HepG2 (cell line): ENCODE measurements around the gene PRSS33. TPM values are rescaled to one million over a fixed set of nuclear protein-coding genes. Genes with fewer than 3 reads are reported as not detected.
A peak's percentile ranks its signal among the peaks of the same experiment; 100 is the strongest.

Source experiments
- CENPX ChIP-seq: sonication (generic); formaldehyde crosslinking; IDR thresholded peaks from 2 replicates; pipeline ENCODE4 v1.9.0; 2021; ENCODE audit warnings: mild to moderate bottlenecking, missing genetic modification reagents, moderate library complexity
- DMAP1 ChIP-seq: IDR thresholded peaks from 2 replicates; pipeline ENCODE4 v1.6.1; 2016
- ELF3 ChIP-seq: IDR thresholded peaks from 2 replicates; pipeline ENCODE4 v1.6.1; 2016; ENCODE audit warnings: missing genetic modification reagents, missing compliant biosample characterization
- FOSL1 ChIP-seq: sonication (generic); formaldehyde crosslinking; IDR thresholded peaks from 2 replicates; pipeline ENCODE4 v1.9.0; 2021; ENCODE audit warnings: missing genetic modification reagents, borderline replicate concordance
- GABPA ChIP-seq, 2 experiments: IDR thresholded peaks; 2 replicates each; pipeline ENCODE4 v1.6.1; 2011 to 2016; ENCODE audit warnings: low read depth in 2 of 2, low read length in 1 of 2, missing biosample characterization in 1 of 2, missing genetic modification characterization in 1 of 2
- GABPB1 ChIP-seq: IDR thresholded peaks from 2 replicates; pipeline ENCODE4 v1.6.1; 2016; ENCODE audit warnings: mild to moderate bottlenecking, missing genetic modification reagents, moderate library complexity, missing compliant biosample characterization
- HOXA7 ChIP-seq: sonication (generic); formaldehyde crosslinking; IDR thresholded peaks from 2 replicates; pipeline ENCODE4 v1.8.1; 2022; ENCODE audit warnings: mild to moderate bottlenecking, missing genetic modification reagents, moderate library complexity
- JUND ChIP-seq: sonication (generic); formaldehyde crosslinking; IDR thresholded peaks from 2 replicates; pipeline ENCODE4 v1.8.0; 2022; ENCODE audit warnings: mild to moderate bottlenecking, missing genetic modification reagents
- KDM2A ChIP-seq: sonication (generic); formaldehyde crosslinking; IDR thresholded peaks from 2 replicates; pipeline ENCODE4 v1.4.0; 2020; ENCODE audit warnings: low read depth, missing genetic modification reagents, borderline replicate concordance
- MTA3 ChIP-seq: sonication (generic); formaldehyde crosslinking; IDR thresholded peaks from 2 replicates; pipeline ENCODE4 v1.4.0; 2020; ENCODE audit warnings: missing genetic modification reagents
- NR2F2 ChIP-seq: IDR thresholded peaks from 2 replicates; pipeline ENCODE4 v1.6.1; 2012; ENCODE audit warnings: low read depth, inconsistent platforms, borderline replicate concordance
- PHF8 ChIP-seq: sonication (generic); formaldehyde crosslinking; IDR thresholded peaks from 2 replicates; pipeline ENCODE4 v1.5.0; 2020; ENCODE audit warnings: missing genetic modification reagents
- RARA ChIP-seq: IDR thresholded peaks from 2 replicates; pipeline ENCODE4 v1.6.1; 2016; ENCODE audit warnings: missing genetic modification reagents, missing compliant biosample characterization
- SAP130 ChIP-seq: IDR thresholded peaks from 2 replicates; pipeline ENCODE4 v1.6.1; 2016; ENCODE audit warnings: low read depth
- STAG1 ChIP-seq: sonication (generic); formaldehyde crosslinking; IDR thresholded peaks from 2 replicates; pipeline ENCODE4 v1.4.0; 2020; ENCODE audit warnings: missing genetic modification reagents
- TBX3 ChIP-seq: fragments of 450-650 bp; IDR thresholded peaks from 2 replicates; pipeline ENCODE4 v1.6.1; 2017; ENCODE audit warnings: antibody characterized with exemption, mild to moderate bottlenecking, inconsistent platforms, borderline replicate concordance
- TCF7 ChIP-seq: sonication (generic); IDR thresholded peaks from 2 replicates; pipeline ENCODE4 v1.6.1; 2016; ENCODE audit warnings: antibody characterized with exemption, low read depth
- TGIF2 ChIP-seq: IDR thresholded peaks from 2 replicates; pipeline ENCODE4 v1.6.1; 2016; ENCODE audit warnings: control low read depth, missing compliant biosample characterization
- YEATS2 ChIP-seq: sonication (generic); formaldehyde crosslinking; IDR thresholded peaks from 2 replicates; pipeline ENCODE4 v1.4.0; 2020; ENCODE audit warnings: missing genetic modification reagents, borderline replicate concordance
- ZBTB38 ChIP-seq: sonication (generic); formaldehyde crosslinking; IDR thresholded peaks from 2 replicates; pipeline ENCODE4 v1.5.1; 2020; ENCODE audit warnings: mild to moderate bottlenecking, missing genetic modification reagents
- ZNF383 ChIP-seq: sonication (generic); formaldehyde crosslinking; IDR thresholded peaks from 2 replicates; pipeline ENCODE4 v1.4.0; 2020; ENCODE audit warnings: missing genetic modification reagents, mild to moderate bottlenecking, borderline replicate concordance
- ZNF746 ChIP-seq: sonication (generic); formaldehyde crosslinking; IDR thresholded peaks from 2 replicates; pipeline ENCODE4 v1.8.0; 2022; ENCODE audit warnings: mild to moderate bottlenecking, missing genetic modification reagents
- polyA plus RNA-seq, 8 experiments: library from polyadenylated mRNA; depleted of rRNA in 3 of 8; stranded (reverse) in 7 of 8; unstranded in 1 of 8; fragments of >200 nt; fragmentation: Illumina TruSeq in 4 of 8; extraction: Trizol in 4 of 8; gene quantifications; 2 replicates each; pipeline versions ENCODE4 v1.2.1 to v1.2.3, GENCODE V29; 2011 to 2016; ENCODE audit warnings: low read depth in 4 of 8, missing spikeins in 1 of 8, mixed read lengths in 1 of 8; ENCODE audit not compliant: insufficient read depth in 1 of 8
- total RNA-seq, 5 experiments: library from RNA; depleted of rRNA; stranded (reverse); fragments of >200 nt; fragmentation: Illumina TruSeq; extraction: Trizol; gene quantifications; 2 replicates each; pipeline ENCODE4 v1.2.3, GENCODE V29; 2016; ENCODE audit warnings: low read depth in 1 of 5
- TF ChIP-seq, protein P1 (sequence below): sonication (generic); formaldehyde crosslinking; IDR thresholded peaks from 2 replicates; pipeline ENCODE4 v1.5.0; 2020; ENCODE audit warnings: missing genetic modification reagents
- TF ChIP-seq, protein P2 (sequence below): sonication (generic); formaldehyde crosslinking; IDR thresholded peaks from 2 replicates; pipeline ENCODE4 v1.8.1; 2023; ENCODE audit warnings: mild to moderate bottlenecking, missing genetic modification reagents
- TF ChIP-seq, protein P3 (sequence below): sonication (generic); formaldehyde crosslinking; IDR thresholded peaks from 2 replicates; pipeline ENCODE4 v1.4.0; 2020; ENCODE audit warnings: missing genetic modification reagents

The PRSS33 gene
- total and polyA plus RNA-seq, 2 of the 13 experiments (the other 11 are each of a cell fraction or from before 2014, with no cell fraction given), result not detected

DNA sequence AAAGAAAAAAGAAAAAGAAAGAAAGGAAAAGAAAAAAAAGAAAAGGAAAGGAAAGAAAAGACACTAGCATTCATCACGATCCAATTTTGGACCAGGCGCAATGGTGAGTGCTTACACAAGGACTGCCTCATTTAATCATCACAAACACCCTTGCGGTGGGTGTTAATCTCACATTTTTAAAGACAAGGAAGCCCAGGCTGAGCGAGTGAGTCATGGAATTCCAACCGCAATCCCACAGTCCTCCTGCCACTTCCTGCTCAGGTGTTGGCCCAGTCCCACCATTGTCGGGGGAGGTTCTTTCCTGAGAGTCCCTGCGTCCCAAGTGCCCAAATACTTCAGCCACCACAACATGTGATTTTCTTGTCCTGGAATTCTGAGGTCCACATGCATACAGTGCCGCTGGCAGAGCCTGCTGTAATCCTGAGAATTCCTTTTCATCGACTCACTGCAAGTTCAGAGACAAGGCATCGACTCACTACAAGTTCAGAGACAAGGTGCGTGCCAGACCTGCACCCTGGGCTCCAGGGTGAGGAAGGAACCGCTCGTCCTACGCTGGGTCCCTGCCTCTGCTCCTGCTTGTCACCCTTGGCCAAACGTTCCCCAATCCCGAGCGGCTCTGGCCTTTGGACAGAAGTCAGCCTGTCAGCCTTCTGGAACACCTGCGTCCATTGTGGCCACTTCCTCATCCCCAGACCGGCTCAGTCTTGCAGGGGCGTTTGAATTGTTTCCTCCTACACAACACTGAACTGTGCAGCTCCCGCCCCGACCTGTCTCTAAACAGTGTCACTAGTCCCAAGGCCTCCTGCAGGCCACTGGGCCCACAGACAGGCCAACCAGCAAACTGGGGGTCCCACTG, 48.5 kb upstream of the PRSS33 start (continued):
- TF ChIP-seq JUND, result no peak
- TF ChIP-seq GABPA (IDR thresholded peaks at IDR 0.05; ENCODE audit: low read depth, low read length), result no peak
- TF ChIP-seq GABPA (CRISPR knock-in tag; IDR thresholded peaks at IDR 0.05; ENCODE audit: low read depth), result peak; percentile 55
- TF ChIP-seq TBX3, result 0 out of 2 replicates have a peak, but pooled peaks have one; percentile 43
- peak; percentile 17; the same call in 1 of the 2 replicates for TF ChIP-seq DMAP1
- no peak for TF ChIP-seq YEATS2 (CRISPR knock-in tag)
- TF ChIP-seq ZNF746 (CRISPR knock-in tag), result no peak
- 0 out of 2 replicates have a peak, but pooled peaks have one; percentile 12 for TF ChIP-seq PHF8
- no peak for TF ChIP-seq TCF7
- TF ChIP-seq, protein P1, sequence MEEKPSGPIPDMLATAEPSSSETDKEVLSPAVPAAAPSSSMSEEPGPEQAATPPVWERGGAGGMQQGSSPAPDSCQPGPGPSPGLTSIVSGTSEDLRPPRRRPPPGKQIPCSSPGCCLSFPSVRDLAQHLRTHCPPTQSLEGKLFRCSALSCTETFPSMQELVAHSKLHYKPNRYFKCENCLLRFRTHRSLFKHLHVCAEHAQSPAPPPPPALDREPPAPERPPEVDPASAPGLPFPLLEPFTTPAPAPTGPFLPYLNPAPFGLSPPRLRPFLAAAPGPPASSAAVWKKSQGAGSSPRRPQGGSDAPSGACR (CRISPR knock-in tag), result 0 out of 2 replicates have a peak, but pooled peaks have one; percentile 35
- no peak for TF ChIP-seq TGIF2 (CRISPR knock-in tag)
- no peak for TF ChIP-seq CENPX (CRISPR knock-in tag)
- 0 out of 2 replicates have a peak, but pooled peaks have one; percentile 20 for TF ChIP-seq ZBTB38
- 0 out of 2 replicates have a peak, but pooled peaks have one; percentile 13 for TF ChIP-seq RARA (CRISPR knock-in tag)
- TF ChIP-seq ELF3, result peak; percentile 95
- TF ChIP-seq GABPB1, result peak; percentile 30; the same call in 1 of the 2 replicates
- no peak for TF ChIP-seq NR2F2
- TF ChIP-seq HOXA7, result no peak
- TF ChIP-seq FOSL1, result no peak; the same call in 1 of the 2 replicates
- no peak for TF ChIP-seq ZNF383 (CRISPR knock-in tag)
- TF ChIP-seq SAP130 (CRISPR knock-in tag), result peak; percentile 63
- 0 out of 2 replicates have a peak, but pooled peaks have one; percentile 26 for TF ChIP-seq KDM2A (CRISPR knock-in tag)
- TF ChIP-seq STAG1 (CRISPR knock-in tag), result no peak
- TF ChIP-seq, protein P2, sequence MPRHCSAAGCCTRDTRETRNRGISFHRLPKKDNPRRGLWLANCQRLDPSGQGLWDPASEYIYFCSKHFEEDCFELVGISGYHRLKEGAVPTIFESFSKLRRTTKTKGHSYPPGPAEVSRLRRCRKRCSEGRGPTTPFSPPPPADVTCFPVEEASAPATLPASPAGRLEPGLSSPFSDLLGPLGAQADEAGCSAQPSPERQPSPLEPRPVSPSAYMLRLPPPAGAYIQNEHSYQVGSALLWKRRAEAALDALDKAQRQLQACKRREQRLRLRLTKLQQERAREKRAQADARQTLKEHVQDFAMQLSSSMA (CRISPR knock-in tag), result no peak
- TF ChIP-seq, protein P3, sequence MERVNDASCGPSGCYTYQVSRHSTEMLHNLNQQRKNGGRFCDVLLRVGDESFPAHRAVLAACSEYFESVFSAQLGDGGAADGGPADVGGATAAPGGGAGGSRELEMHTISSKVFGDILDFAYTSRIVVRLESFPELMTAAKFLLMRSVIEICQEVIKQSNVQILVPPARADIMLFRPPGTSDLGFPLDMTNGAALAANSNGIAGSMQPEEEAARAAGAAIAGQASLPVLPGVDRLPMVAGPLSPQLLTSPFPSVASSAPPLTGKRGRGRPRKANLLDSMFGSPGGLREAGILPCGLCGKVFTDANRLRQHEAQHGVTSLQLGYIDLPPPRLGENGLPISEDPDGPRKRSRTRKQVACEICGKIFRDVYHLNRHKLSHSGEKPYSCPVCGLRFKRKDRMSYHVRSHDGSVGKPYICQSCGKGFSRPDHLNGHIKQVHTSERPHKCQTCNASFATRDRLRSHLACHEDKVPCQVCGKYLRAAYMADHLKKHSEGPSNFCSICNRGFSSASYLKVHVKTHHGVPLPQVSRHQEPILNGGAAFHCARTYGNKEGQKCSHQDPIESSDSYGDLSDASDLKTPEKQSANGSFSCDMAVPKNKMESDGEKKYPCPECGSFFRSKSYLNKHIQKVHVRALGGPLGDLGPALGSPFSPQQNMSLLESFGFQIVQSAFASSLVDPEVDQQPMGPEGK (CRISPR knock-in tag), result peak; percentile 47
- no peak for TF ChIP-seq MTA3 (CRISPR knock-in tag)
